GM18511 (cell line): ENCODE results near the gene DNAJC12.
"Not testable (repeated sequence)": the region's sequence is repeated elsewhere in the genome, so short reads cannot be mapped to it uniquely, and the experiment has no call there.

Source experiments
- ATAC-seq: cut with Tn5 transposase; IDR thresholded peaks from one replicate; pipeline ENCODE4 v1.9.1; 2021; ENCODE audit warnings: mild to moderate bottlenecking, moderate library complexity; ENCODE audit not compliant: unreplicated experiment

Gene DNAJC12

GRCh38 chr10:67764012-67764822 is 73.8 kb downstream of the DNAJC12 start:
- peak; percentile 86 for ATAC-seq

- ATAC-seq = peak; percentile 28
Observed at GRCh38 chr10:67763499-67764011, 74.4 kb downstream of the DNAJC12 start.

GRCh38 chr10:67762567-67762966 is 75.4 kb downstream of the DNAJC12 start:
- ATAC-seq = not testable (repeated sequence)

GRCh38 chr10:67760272-67760671 is 77.7 kb downstream of the DNAJC12 start:
- ATAC-seq = no peak
